Activated CD8-positive, alpha-beta memory T cell treated with anti-CD3 and anti-CD28 coated beads, Interleukin-2, amount 50 U/mL, for 48 hours (primary cell): ENCODE data around the gene KIRREL1.

Experiments
- DNase-seq: peaks from one replicate; pipeline ENCODE4 v3.0.0-alpha.2; 2020

KIRREL1 gene

DNA sequence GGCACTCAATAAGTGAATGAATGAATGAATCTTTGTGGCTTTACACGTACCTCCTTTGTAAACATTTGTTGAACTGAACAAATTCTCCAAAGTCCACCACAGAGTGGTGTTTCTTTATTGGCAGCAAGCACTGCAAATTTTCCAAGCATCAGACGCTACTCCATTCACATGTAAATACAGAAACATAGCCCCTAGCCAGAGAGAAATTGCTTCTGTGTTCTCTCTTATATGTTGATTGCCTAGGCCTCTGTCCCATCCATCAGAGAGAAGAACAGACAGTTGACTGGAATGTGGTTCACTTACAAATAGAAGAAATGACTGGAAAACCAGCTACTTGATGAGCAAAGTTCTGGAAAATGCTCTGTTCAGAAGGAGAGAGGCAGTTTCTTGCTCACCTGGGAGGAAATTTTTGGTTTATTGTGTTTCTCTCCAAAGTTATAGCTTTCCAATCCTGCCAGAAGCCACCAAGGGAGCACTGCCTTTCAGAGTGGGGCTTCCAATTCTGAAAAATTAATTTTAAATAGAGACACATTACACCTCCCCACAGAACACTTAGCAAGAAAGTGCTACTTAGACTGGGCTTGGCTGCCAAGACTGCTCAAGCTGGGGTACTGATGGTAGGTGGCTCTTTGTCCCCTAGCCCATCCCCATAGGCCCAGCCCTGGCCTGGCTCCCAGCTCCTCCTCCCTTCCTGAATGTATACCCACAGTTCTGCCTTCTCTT, 18.1 kb upstream of the KIRREL1 start:
- no peak for DNase-seq

GRCh38 chr1:157976888-157977287, 16.6 kb upstream of the KIRREL1 start:
- DNase-seq, result no peak

DNA sequence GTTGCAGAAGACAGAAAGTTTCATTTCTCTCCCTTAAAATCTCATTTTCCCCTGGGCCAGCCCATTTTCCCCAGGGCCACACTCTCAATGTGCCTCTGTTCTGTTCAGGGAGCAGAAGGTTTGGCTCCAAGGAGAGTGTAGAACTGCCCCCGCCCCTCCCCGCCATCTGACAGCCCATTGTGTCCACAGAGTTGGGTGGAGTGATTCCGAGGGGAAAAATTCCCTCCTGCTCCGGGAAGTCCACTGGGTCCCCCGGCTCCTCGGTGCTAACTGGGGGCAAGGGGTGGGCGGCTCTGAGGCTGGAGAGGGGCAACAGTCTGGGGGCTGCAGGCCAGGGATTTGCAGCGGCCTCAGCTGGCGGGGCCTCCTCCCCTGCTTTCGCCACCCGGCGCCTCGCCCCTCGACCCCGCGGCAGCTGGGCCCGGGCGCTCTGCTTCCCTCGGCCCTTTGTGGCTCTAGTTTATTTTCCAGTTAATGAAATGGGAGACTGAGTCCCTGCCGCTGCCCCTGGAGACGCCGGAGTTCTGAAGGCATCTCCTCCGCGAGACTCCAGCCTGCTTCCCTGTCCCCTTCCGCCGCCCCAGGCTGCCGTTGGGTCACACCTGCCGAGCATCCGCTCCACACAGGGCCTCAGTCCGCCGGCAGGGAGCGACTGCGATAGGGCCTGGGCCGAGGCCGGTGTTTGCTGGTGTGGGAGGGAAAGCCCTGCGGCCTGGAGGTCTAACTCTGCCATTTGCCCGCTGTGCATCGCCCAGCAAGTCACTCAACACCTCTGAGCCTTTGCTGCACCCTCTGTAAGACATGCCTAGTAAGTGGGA, 14.7 kb upstream of the KIRREL1 start:
- no peak for DNase-seq

DNA sequence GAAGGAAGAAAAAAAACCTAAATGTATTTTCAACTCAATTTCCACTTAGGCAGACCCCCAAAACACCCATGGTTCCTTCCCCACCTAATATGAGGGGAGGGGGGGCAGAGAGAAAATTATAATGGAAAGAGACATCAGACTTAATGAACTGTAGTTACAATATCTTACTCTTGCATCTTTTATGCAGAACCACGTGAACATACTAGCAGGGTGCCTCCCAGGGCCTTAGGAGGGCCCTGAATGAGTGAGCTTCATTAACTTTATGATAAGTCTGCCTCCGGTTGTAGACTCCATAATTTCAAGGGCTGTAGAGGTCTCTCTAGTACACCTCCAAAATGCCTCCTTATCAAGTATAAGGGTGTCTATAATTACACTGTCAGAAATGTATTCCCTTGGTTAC, 11.3 kb upstream of the KIRREL1 start:
- no peak for DNase-seq

DNA sequence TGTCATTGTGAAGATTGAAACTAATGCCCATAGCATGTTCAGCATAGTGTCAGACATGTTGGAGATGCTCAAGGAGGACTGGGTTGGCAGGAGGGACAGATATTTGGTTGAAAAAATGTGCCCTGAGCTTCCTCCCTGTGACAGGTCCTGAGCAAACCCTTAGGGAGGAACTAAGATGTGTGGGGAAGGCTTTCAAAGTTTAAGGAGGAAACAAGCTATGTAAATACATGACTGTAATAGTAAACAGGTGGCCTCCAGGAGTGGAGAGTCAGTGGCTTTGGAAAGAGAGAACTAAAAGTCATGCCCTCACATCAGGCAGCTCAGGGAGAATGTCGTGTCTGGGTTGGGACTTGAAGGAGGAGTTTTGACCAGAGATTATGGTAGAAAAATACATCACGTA, 9.7 kb upstream of the KIRREL1 start:
- no peak for DNase-seq

GRCh38 chr1:157984469-157984868, 9.0 kb upstream of the KIRREL1 start:
- DNase-seq, result no peak

- no peak for DNase-seq
Observed at GRCh38 chr1:157985473-157985872, 8.0 kb upstream of the KIRREL1 start.

DNA sequence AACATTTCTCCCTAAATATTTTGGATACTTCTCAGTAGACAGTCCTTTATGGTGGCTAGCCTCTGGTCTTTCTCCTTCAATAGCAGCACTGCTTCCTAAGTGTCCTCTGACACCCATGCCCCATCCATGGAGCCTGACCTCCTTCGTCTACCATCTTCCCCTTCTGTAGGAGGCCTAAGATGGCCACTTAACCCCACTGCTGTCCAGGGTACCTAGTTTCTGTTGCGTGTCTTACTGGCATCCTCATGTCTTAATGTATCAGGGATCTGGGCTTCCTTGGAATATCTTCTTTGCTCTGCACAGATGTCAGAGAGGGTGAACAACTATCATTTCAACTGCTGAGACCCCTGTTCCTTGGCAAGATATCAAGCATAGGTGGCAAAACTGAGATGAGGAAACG, 5.4 kb upstream of the KIRREL1 start:
- DNase-seq, result no peak

DNA sequence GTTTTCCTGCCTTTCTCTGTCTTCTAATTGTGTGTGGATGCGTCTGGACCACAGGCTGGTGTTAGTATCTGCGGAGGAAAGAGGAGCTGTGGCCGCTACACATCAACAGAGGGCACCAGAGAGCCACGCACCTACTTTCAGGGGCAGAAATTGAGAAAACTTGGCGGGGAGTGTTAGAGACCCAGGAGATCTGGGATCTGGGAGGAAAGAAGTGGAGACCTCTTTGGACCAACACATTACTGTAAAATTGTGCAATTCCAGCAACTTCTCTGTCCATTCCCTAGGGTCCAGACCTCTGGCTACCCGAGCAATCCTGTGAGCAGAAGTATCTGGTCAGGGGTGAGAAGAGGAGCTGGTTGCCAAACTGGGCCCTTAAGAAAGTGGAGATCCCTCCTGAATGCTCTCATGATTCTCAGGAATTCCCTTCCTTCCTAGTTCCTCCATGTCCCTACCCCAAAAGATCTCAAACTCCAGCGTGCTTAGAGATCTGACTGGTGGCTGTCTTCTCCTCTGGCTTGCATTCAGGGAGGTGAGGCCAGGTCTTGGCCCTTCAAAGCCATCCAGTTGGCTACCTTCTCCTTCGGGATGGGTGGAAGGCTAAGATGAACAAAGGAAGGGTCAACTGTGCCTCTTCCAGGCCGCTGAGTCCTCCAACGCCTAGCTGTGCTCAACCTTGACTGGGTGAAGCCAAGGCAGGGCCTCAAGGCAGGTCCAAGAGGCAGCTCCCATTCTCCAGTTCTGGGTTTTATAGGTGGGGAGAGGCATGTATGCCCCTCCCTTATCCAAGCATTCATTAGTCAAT, 1.2 kb upstream of the KIRREL1 start:
- peak; percentile 68 for DNase-seq

- DNase-seq, result no peak
Observed at GRCh38 chr1:157992833-157993146, 655 bp upstream of the KIRREL1 start.

DNA sequence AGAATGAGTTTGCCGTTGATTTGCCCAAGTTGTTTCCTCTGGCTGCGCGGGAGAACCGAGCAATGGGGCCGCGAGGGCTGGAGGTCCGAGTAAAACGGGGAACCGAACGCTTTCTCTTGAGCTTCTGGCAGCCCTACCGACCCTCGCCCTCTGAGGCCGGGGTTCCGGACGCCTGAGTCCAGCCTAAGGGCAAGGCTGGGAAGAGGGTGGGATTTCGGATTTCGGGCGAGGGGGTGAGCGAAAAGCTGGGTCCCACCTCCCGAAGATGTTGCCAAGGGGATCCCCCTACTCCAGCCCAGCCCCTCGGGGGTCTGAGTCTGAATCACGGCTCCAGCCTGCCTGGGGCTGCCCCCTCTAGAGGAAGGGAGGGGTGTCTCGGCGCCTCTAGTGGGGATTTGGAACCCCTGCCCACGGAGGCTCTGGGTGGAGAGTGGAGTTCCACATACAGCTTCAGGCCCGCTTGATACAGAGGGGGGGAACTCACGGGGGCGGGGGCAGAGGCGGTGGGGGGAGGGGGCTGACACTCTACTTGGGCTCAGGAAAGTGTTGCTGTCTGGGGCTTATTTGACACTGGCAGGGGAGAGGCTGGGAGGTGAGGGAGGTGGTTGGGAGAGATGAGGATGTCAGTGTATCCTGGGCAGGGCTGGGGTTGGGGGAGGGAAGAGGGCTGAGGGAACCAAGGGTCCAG, 617 bp downstream of the KIRREL1 start:
- no peak for DNase-seq

GRCh38 chr1:157994704-157995582, 1.5 kb downstream of the KIRREL1 start:
- no peak for DNase-seq

DNA sequence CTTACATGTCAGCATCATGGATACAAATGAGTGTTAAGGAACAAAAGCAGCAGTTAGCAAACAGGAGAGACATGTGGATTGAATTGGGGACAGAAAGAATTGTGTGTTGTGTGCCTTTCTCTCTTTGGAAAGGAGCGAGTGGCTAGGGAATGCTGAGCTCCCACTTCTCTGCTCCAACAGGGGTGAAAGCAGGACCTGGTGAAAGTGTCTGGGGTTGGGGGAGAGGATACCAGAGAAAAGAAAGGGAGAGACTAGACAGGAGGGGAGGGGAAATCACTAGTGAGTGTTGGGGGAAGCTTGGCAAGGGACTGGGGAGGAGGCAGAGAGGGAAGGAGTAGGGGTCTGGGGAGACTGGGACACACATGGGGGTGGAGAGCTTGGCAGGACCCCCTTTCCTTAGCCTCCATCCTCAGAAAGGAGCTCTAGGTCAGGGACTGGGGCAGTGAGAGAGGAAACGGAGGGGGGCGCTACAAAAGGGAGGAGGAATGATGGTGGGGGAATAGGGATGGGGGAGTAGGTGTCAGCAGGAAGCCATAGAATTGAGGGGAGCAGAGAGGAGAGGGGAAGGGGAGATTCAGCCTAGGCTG, 2.2 kb downstream of the KIRREL1 start:
- DNase-seq, result no peak

GRCh38 chr1:157996433-157996832, 3.0 kb downstream of the KIRREL1 start:
- no peak for DNase-seq

DNA sequence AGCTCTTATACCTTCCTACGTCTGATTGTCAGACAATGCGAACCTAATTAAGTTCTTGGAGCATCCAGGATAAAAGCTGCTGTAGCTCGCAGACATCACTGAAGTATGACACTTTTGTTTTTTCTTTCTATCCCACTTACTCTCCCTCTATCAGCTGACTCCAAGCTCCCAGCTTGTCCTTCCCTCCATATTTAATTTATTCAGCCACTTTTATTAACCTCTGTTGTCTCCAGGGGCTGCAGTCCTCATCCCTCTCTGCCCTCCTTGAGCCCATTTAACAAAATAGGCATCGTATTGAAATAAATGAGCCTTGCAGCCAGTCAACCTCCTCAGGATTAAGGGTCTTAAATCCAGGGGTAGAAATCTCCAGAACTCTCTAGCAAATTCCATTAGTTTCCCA, 7.1 kb downstream of the KIRREL1 start:
- DNase-seq, result no peak

GRCh38 chr1:158002022-158002630, 8.7 kb downstream of the KIRREL1 start:
- DNase-seq, result no peak

DNA sequence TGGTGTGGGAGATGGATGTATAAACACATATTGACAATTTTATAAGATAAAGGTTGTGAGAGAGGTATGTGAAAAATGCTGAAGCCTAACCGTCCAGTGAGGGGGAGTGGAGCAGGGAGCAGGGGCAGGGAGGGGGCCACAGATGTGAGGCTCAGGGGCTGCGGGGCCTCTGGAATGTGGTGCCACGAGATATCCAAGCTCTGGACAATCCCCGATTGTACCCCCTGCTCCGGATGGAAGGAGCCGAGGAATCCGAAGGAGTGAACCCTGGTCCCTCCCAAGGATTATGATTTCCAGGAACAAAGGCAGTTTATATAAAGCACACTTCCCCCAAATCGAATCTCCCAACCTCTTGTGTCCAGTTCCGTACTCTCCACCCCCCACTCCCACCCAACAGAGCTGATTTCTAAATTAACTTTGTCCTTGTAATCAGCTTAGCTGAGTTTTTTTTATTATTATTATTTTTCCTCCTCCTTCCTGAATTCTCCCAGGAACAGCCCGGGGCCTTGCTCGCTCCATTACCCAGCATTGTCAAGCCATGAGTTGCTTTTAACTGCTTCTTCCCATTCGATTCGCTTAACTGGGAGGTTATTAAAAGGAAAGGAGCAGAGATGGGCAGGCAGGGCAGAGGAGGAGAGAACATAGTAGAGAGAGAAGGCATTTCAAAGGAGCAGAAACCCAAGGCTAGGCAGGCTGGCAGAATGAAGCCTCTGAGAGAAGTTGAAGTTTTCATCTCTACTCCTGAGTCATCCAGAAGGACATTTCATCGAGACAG, 9.4 kb downstream of the KIRREL1 start:
- no peak for DNase-seq

DNA sequence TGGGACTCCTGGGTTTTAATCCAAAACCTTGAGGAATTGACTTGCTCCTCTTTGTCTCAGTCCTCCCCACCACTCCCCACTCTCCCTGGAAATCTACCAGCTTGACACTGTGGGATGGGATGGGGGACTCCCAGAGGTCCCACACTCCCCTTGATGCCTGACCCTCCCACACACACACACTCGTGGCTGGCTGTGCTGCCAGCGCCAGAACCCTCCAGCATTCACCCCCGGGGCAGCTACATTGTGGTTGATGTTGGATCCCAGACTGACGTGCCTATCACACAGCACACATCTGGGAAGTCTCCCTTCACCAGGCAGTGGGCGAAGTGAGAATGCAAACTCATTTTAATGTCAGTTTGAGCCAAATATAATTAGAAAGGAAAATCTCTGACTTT, 10.0 kb downstream of the KIRREL1 start:
- DNase-seq, result no peak

GRCh38 chr1:158005224-158005623, 11.8 kb downstream of the KIRREL1 start:
- no peak for DNase-seq

GRCh38 chr1:158007180-158007579, 13.7 kb downstream of the KIRREL1 start:
- no peak for DNase-seq
